ENCODE results near the gene CGNL1.

DNA sequence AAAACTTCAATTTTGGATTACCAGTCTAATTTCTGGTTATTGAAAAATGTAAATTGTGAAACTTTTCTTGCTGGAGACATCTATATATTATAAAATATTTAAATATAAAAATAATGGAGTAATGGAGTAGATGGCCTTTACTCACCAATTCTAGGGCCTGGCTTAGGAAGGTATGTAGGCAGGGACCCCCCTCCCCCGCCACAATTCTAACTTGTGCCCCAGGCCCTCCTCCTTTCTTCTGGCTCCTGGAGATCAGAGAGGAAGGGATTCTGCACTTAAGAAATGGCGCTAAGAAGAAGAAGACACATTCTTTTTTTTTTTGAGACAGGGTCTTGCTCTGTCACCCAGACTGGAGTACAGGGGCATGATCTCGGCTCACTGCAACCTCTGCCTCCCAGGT lies 49.5 kb downstream of the CGNL1 start:
- no peak for TF ChIP-seq POLR2A (IDR thresholded peaks at IDR 0.05)
- no peak for TF ChIP-seq CTCF (IDR thresholded peaks at IDR 0.05)
